ENCODE results near the gene SURF2.

Gene SURF2

GRCh38 chr9:133396952-133397351 is 40.6 kb downstream of the SURF2 start:
- peak; percentile 31 for TF ChIP-seq CTCF (IDR thresholded peaks at IDR 0.05; ENCODE audit: low read depth, low read length)
- no peak for DNase-seq (ENCODE audit: extremely low read depth, low read depth)

- DNase-seq (ENCODE audit: extremely low read depth, low read depth): no peak
- TF ChIP-seq CTCF (IDR thresholded peaks at IDR 0.05; ENCODE audit: low read depth, low read length): no peak
Observed at GRCh38 chr9:133397370-133397769, 41.0 kb downstream of the SURF2 start.

DNA sequence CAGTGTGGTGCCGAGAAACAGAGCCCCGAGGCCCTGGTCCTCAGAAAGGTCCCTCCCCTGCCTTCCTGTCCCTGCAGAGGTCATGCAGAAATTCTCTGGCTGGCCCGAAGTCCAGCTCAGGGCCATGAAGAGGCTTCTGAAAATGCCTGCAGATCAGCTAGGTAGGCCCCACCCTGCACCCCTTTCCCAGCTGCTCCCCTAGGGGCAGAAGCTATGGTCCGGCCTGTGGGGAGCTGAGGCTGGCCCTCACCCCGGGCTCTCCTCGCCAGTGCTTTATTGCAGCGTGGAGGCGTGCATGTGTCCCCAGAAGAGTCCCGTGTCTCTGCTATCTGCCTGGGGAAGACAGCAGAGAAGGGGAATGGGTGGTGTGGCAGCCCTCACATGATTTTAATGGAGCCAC is 41.5 kb downstream of the SURF2 start:
- DNase-seq (ENCODE audit: extremely low read depth, low read depth): no peak
- no peak for TF ChIP-seq CTCF (IDR thresholded peaks at IDR 0.05; ENCODE audit: low read depth, low read length)

DNA sequence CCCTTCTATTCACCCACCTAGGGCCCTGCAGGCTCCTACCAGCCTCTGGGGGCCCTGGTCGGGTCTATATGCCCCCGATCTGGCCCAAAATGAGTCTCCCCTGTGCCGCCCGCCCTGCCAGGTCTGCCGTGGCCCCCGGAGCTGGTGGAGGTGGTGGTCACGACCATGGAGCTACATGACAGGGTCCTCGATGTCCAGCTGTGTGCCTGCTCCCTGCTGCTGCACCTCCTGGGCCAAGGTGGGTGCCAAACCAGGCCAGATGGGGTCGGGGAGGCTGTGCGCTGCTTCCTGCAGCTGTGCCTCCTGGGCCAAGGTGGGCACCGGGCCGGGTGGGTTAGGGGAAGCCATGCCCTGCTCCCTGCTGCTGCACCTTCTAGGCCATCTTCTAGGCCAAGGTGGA is 43.9 kb downstream of the SURF2 start:
- no peak for TF ChIP-seq CTCF (IDR thresholded peaks at IDR 0.05; ENCODE audit: low read depth, low read length)
- DNase-seq (ENCODE audit: extremely low read depth, low read depth): no peak

DNA sequence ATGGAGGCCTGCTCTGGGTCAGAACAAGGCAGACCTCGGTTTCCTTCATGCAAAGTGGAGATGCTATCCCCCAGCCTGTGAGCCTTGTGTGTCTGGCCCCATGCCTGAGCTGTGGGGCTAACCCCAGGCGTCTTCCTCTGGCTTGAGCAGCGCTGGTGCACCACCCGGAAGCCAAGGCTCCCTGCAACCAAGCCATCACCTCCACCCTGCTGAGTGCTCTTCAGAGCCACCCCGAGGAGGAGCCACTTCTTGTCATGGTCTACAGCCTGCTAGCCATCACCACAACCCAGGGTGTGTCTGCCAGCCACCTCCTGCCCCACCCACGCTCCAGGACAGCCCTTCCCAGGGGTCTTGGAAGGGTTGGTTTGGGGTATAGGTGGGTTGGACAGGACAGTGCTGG is 45.2 kb downstream of the SURF2 start:
- DNase-seq (ENCODE audit: extremely low read depth, low read depth): no peak
- TF ChIP-seq CTCF (IDR thresholded peaks at IDR 0.05; ENCODE audit: low read depth, low read length): no peak

DNA sequence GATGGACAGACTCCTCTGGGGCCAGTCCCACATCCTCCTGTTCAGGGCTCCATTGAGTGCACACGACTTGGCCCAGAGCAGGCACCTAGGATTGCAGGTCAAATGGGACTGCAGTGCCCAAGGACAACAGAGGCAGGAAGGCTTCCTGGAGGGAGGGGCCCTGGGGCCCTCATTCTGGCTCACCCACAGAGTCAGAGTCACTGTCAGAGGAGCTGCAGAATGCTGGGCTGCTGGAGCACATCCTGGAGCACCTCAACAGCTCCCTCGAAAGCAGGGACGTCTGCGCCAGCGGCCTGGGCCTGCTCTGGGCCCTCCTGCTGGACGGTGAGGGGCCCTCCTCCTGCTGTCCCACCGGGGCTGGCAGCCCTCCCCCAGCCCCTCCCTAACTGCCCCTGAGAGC is 46.3 kb downstream of the SURF2 start:
- DNase-seq (ENCODE audit: extremely low read depth, low read depth): no peak
- TF ChIP-seq CTCF (IDR thresholded peaks at IDR 0.05; ENCODE audit: low read depth, low read length): no peak

DNA sequence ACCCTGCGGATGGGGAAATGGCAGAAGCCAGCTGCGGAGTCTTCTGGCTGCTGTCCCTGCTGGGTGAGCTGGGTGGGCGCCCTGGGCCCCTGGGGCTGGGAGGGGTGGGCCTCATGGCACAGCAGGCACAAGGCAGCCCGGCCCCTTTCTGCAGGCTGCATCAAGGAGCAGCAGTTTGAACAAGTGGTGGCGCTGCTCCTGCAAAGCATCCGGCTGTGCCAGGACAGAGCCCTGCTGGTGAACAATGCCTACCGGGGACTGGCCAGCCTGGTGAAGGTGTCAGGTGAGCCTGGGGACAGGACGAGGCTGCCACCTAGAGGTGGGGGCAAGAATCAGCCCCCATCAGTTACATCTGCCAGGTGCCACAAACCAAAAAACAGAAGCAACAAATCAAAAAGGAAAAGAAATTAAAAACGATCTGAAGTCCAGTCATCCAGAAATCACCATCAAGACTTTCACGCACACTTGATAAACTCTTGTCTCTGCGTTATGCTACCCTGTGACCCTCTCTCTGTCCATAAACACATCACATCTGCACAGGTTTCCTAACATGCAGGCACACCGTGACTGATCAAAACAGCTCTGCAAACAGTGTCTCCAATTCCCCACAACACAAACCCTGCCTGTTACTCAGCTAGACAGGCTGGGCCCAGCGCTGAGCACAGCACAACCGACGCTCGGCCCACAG is 47.6 kb downstream of the SURF2 start:
- TF ChIP-seq CTCF (IDR thresholded peaks at IDR 0.05; ENCODE audit: low read depth, low read length): peak; percentile 53
- DNase-seq (ENCODE audit: extremely low read depth, low read depth): no peak
